Transverse colon (tissue), 4 donors: ENCODE measurements around the gene CPA3. TPM values are rescaled to one million over a fixed set of nuclear protein-coding genes. Genes with fewer than 3 reads are reported as not detected.

ENCODE experiments used
- DNase-seq: peaks from one replicate; pipeline ENCODE4 v3.0.0-alpha.2; 2019
- H3K27ac ChIP-seq, 4 donors: fragments of 200-600 bp; sonication (generic); 2 replicates each; pipeline ENCODE4 v1.5.1; 2016 to 2018; ENCODE audit warnings: inconsistent platforms in 4 of 4
- H3K27me3 ChIP-seq: fragments of 200-600 bp; sonication (generic); 2 replicates; pipeline ENCODE4 v1.5.1; 2017; ENCODE audit warnings: inconsistent platforms
- H3K36me3 ChIP-seq, 4 donors: fragments of 200-600 bp; sonication (generic); 2 replicates each; pipeline ENCODE4 v1.5.1; 2017 to 2019; ENCODE audit warnings: inconsistent platforms in 4 of 4
- H3K4me1 ChIP-seq, 4 donors: fragments of 200-600 bp; sonication (generic); 2 replicates each; pipeline ENCODE4 v1.5.1; 2017 to 2020; ENCODE audit warnings: inconsistent platforms in 4 of 4
- H3K4me3 ChIP-seq, 4 donors: fragments of 200-600 bp; sonication (generic); 1 replicate in 1 of 4; 2 replicates in 3 of 4; pipeline versions ENCODE4 v1.5.1 to v1.6.1; 2017 to 2019; ENCODE audit warnings: inconsistent platforms in 4 of 4
- H3K9me3 ChIP-seq, 2 donors: fragments of 200-600 bp; sonication (generic); 2 replicates each; pipeline ENCODE4 v1.5.1; 2017 to 2019; ENCODE audit warnings: inconsistent platforms in 2 of 2
- EP300 ChIP-seq: sonication (generic); formaldehyde crosslinking; IDR thresholded peaks from one replicate; pipeline ENCODE4 v1.6.1; 2017; ENCODE audit warnings: antibody characterized with exemption, low read depth
- POLR2A ChIP-seq: fragments of 450-650 bp; IDR thresholded peaks from one replicate; pipeline ENCODE4 v1.6.1; 2016; ENCODE audit warnings: antibody characterized with exemption, mild to moderate bottlenecking, moderate library complexity
- POLR2AphosphoS5 ChIP-seq, 3 donors: sonication (generic); formaldehyde crosslinking; IDR thresholded peaks; one replicate each; pipeline ENCODE4 v1.6.1; 2016; ENCODE audit warnings: antibody characterized with exemption in 3 of 3
- WGBS, 2 donors: methylation state at CpG; one replicate each; pipeline ENCODE4 v1.1.5; 2018; ENCODE audit warnings: low coverage in 1 of 2; 5-methylcytosine and 5-hydroxymethylcytosine counted together
- in situ Hi-C, 4 donors: fragments of 200-750 bp; cut with MboI; loops; one replicate each; pipeline versions ENCODE4 v1.15.0 to v1.15.1; 2017; ENCODE audit warnings: low sequenced_read_pairs in 3 of 4, low pct_ligation_motif_present in 1 of 4, low pct_unique_long_range_greater_than_20kb in 1 of 4
- intact Hi-C: fragments of 100-400 bp; cut with DNase I; formaldehyde crosslinking; loops from one replicate; pipeline ENCODE4 v1.15.1; 2023; ENCODE audit warnings: low total_unique reads
- total RNA-seq, 4 donors: library from RNA; depleted of rRNA; stranded (reverse); fragments of >200 nt; gene quantifications; one replicate each; pipeline ENCODE4 v1.1.0, GENCODE V29; 2016
- TF ChIP-seq, protein P1 (sequence below), 5 experiments: fragments of 200-600 bp in 3 of 5; fragments of 450-650 bp in 2 of 5; sonication (generic) in 3 of 5; IDR thresholded peaks; 1 replicate in 2 of 5; 2 replicates in 3 of 5; pipeline ENCODE4 v1.5.1; 2016 to 2017; ENCODE audit warnings: antibody characterized with exemption in 5 of 5, inconsistent platforms in 3 of 5, mild to moderate bottlenecking in 2 of 5, moderate library complexity in 1 of 5

CPA3 gene, protein sequence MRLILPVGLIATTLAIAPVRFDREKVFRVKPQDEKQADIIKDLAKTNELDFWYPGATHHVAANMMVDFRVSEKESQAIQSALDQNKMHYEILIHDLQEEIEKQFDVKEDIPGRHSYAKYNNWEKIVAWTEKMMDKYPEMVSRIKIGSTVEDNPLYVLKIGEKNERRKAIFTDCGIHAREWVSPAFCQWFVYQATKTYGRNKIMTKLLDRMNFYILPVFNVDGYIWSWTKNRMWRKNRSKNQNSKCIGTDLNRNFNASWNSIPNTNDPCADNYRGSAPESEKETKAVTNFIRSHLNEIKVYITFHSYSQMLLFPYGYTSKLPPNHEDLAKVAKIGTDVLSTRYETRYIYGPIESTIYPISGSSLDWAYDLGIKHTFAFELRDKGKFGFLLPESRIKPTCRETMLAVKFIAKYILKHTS
- 1 to 10 TPM in 3 of 4 donors, under 1 TPM in 1; 0.80 to 5.6 (median 4.3) TPM for total RNA-seq

DNA sequence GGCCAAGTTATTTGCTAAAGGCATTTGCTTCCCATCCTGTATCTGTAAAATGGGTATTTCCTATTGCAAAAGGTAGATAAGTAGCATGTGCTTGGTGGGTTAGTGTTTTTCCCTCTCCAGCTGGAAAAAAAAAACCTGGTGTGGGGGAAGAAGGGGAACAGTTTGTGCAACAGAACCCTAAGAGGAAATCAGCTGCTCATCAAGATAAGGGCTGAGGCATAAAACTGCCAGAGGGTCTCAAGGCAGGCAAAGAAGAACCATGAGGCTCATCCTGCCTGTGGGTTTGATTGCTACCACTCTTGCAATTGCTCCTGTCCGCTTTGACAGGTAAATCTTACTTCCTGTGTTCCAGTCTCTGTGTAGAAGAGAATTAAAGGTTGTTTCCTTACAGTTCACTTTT is at the start of gene CPA3:
CPA3 (plus strand) TSS at position 248 of the 400 bp plus-strand sequence; CDS start at position 260, 12 bp downstream.
- H3K27ac ChIP-seq = no peak within 1 kb of the TSS
- H3K9me3 ChIP-seq = no peaks in the 10 kb centered on the region
- 65 to 71% methylated on average over 1 of the region's 1 CpG for WGBS, 2 donors
- no peak for TF ChIP-seq POLR2A
- TF ChIP-seq, protein P1, sequence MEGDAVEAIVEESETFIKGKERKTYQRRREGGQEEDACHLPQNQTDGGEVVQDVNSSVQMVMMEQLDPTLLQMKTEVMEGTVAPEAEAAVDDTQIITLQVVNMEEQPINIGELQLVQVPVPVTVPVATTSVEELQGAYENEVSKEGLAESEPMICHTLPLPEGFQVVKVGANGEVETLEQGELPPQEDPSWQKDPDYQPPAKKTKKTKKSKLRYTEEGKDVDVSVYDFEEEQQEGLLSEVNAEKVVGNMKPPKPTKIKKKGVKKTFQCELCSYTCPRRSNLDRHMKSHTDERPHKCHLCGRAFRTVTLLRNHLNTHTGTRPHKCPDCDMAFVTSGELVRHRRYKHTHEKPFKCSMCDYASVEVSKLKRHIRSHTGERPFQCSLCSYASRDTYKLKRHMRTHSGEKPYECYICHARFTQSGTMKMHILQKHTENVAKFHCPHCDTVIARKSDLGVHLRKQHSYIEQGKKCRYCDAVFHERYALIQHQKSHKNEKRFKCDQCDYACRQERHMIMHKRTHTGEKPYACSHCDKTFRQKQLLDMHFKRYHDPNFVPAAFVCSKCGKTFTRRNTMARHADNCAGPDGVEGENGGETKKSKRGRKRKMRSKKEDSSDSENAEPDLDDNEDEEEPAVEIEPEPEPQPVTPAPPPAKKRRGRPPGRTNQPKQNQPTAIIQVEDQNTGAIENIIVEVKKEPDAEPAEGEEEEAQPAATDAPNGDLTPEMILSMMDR (IDR thresholded peaks at IDR 0.05) = no peak
- no peak for TF ChIP-seq POLR2AphosphoS5 (IDR thresholded peaks at IDR 0.05)
- TF ChIP-seq EP300 = no peak
- in situ Hi-C loops = no loop called here
- intact Hi-C loops = no loop called here
- no peaks in the 10 kb centered on the region for H3K36me3 ChIP-seq
- no peak within 1 kb of the TSS for H3K4me3 ChIP-seq
- no peak for DNase-seq
- no peaks in the 10 kb centered on the region for H3K27me3 ChIP-seq
- H3K4me1 ChIP-seq = no peaks in the 10 kb centered on the region

- Histone ChIP-seq H3K36me3 (no peaks in the 10 kb centered on the region), H3K4me3 (no peak overlapping the region), H3K27ac (no peak overlapping the region), H3K27me3 (no peaks in the 10 kb centered on the region), H3K9me3 (no peaks in the 10 kb centered on the region), H3K4me1 (no peaks in the 10 kb centered on the region)
- TF ChIP-seq, protein P1 (IDR thresholded peaks at IDR 0.05) = no peak
- no peak for TF ChIP-seq POLR2AphosphoS5 (IDR thresholded peaks at IDR 0.05)
- TF ChIP-seq POLR2A = no peak
- no peak for TF ChIP-seq EP300
- WGBS, 2 donors = 72 to 81% methylated on average over 9 to 11 of the region's 11 CpGs
- intact Hi-C loops (no loop called here), in situ Hi-C loops (no loop called here)
- no peak for DNase-seq
These were observed 49.6 kb upstream of the CPA3 start for GRCh38 chr3:148815316-148816110.

DNA sequence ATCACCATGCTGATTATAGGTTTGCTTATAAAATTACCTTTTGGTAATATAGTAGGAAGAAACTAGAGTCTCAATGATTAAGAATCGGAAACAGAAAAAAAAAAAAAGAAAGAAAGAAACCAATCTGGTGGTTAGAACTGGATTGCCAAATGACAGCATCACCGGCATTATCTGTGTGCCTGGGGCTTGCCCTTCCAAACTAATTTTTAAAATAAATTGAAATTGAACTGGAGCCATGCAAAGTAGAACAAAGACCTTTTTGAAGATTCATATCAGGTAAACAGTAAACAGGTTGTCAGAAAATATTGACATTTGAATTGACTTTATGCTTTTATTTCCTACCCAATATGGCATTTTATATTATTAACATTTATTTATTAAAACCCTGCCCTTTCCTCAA is 48.7 kb upstream of the CPA3 start:
- Histone ChIP-seq H3K4me1 (no peaks in the 10 kb centered on the region), H3K27ac (no peak overlapping the region), H3K9me3 (no peaks in the 10 kb centered on the region), H3K36me3 (no peaks in the 10 kb centered on the region), H3K27me3 (no peaks in the 10 kb centered on the region), H3K4me3 (no peak overlapping the region)
- no peak for DNase-seq
- intact Hi-C loops (no loop called here), in situ Hi-C loops (no loop called here)
- whole genome bisulfite sequencing, 2 donors = 84 to 85% methylated on average over 2 of the region's 2 CpGs
- no peak for TF ChIP-seq EP300

DNA sequence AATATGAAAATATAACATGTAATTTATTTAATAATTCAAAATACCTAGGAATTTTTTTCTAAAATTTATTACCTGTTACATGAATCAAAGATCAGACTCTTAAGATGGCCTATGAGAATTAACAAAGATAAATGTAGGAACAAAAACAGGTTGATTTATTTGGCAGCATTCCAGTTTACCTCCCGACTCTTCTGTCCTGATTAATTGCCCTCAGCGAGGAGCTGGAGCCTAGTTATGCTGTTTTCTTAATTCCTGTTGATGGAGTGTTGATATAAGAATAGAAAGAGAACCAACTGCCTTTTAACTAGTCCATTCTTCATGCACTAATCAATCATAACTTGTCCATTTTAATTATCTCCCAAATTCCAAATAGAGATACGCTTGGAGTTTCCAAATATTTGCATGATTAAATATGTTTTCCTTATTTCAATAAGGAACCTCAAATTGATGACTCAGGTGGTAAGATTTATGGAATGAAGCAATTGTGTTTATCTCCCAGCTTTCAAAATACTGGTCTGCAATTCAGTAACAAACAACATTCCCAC is 48.0 kb upstream of the CPA3 start:
- no peaks in the 10 kb centered on the region for H3K36me3 ChIP-seq
- no peaks in the 10 kb centered on the region for H3K4me1 ChIP-seq
- intact Hi-C loops = no loop called here
- TF ChIP-seq POLR2A = no peak
- TF ChIP-seq, protein P1 (IDR thresholded peaks at IDR 0.05) = no peak
- no peak for TF ChIP-seq EP300
- no peak for TF ChIP-seq POLR2AphosphoS5 (IDR thresholded peaks at IDR 0.05)
- DNase-seq = no peak
- in situ Hi-C loops = no loop called here
- no peaks in the 10 kb centered on the region for H3K9me3 ChIP-seq
- H3K27ac ChIP-seq = no peak overlapping the region
- WGBS, 2 donors = 40 to 50% methylated on average over 3 of the region's 3 CpGs
- no peaks in the 10 kb centered on the region for H3K27me3 ChIP-seq
- no peak overlapping the region for H3K4me3 ChIP-seq
